SK-N-MC (cell line): ENCODE measurements around the gene CRIM1.
A peak's percentile ranks its signal among the peaks of the same experiment; 100 is the strongest.

Experiments
- EZH2 ChIP-seq: fragments of 200-600 bp; sonication (generic); IDR thresholded peaks from one replicate; pipeline ENCODE4 v1.6.1; 2017; ENCODE audit warnings: antibody characterized with exemption
- FOXP2 ChIP-seq: optimal IDR thresholded peaks from 2 replicates; pipeline ENCODE3; 2011; ENCODE audit warnings: mild to moderate bottlenecking, moderate library complexity; ENCODE audit not compliant: insufficient read depth; ENCODE audit errors: extremely low read length, control extremely low read depth
- POLR2AphosphoS5 ChIP-seq: IDR thresholded peaks from 2 replicates; pipeline ENCODE4 v1.6.1; 2012; ENCODE audit warnings: mild to moderate bottlenecking, low read depth, low read length, borderline replicate concordance

GRCh38 chr2:36597532-36598377 is 242.2 kb downstream of the CRIM1 start, which contains the start of gene FEZ2:
- no peak for TF ChIP-seq EZH2
- peak; percentile 43; the same call in 1 of the 2 replicates for TF ChIP-seq POLR2AphosphoS5
- TF ChIP-seq FOXP2, result no peak
